GM23248 (cell line): ENCODE data around the gene TFR2. TPM values are rescaled to one million over a fixed set of nuclear protein-coding genes. Genes with fewer than 3 reads are reported as not detected.

ENCODE experiments used
- DNase-seq: peaks from one replicate; pipeline ENCODE4 v3.0.0-alpha.2; 2015
- H2AFZ ChIP-seq: fragments of 200-600 bp; sonication (generic); 2 replicates; pipeline ENCODE4 v1.6.1; 2016; ENCODE audit warnings: antibody characterized with exemption
- H3F3A ChIP-seq: fragments of 200-600 bp; sonication (generic); 2 replicates; pipeline ENCODE4 v1.6.1; 2016; ENCODE audit warnings: mild to moderate bottlenecking, antibody characterized with exemption, mixed run types; ENCODE audit not compliant: insufficient read depth
- H3K27ac ChIP-seq: fragments of 200-600 bp; sonication (generic); 2 replicates; pipeline ENCODE4 v1.5.1; 2016; ENCODE audit warnings: mild to moderate bottlenecking
- H3K27me3 ChIP-seq: fragments of 200-600 bp; sonication (generic); replicated peaks from 2 replicates; pipeline ENCODE4 v1.6.1; 2016; ENCODE audit warnings: mild to moderate bottlenecking; ENCODE audit not compliant: insufficient read depth
- H3K36me3 ChIP-seq: fragments of 200-600 bp; sonication (generic); 2 replicates; pipeline ENCODE4 v1.6.1; 2016; ENCODE audit warnings: low read depth, mild to moderate bottlenecking
- H3K4me1 ChIP-seq: fragments of 200-600 bp; sonication (generic); 2 replicates; pipeline ENCODE4 v1.6.1; 2016; ENCODE audit warnings: mild to moderate bottlenecking; ENCODE audit not compliant: insufficient read depth
- H3K4me2 ChIP-seq: fragments of 200-600 bp; sonication (generic); one replicate; pipeline ENCODE4 v1.6.1; 2016; ENCODE audit warnings: mild to moderate bottlenecking; ENCODE audit not compliant: unreplicated experiment
- H3K4me3 ChIP-seq: fragments of 200-600 bp; sonication (generic); 2 replicates; pipeline ENCODE4 v1.5.1; 2016; ENCODE audit warnings: mild to moderate bottlenecking
- H3K79me2 ChIP-seq: fragments of 200-600 bp; sonication (generic); 2 replicates; pipeline ENCODE4 v1.6.1; 2016; ENCODE audit warnings: mild to moderate bottlenecking; ENCODE audit not compliant: insufficient read depth
- H3K9ac ChIP-seq: fragments of 200-600 bp; sonication (generic); 2 replicates; pipeline ENCODE4 v1.6.1; 2016; ENCODE audit warnings: mild to moderate bottlenecking
- H3K9me2 ChIP-seq: fragments of 200-600 bp; sonication (generic); 2 replicates; pipeline ENCODE4 v1.6.1; 2016; ENCODE audit warnings: mixed run types, mild to moderate bottlenecking, moderate library complexity; ENCODE audit not compliant: insufficient read depth
- H3K9me3 ChIP-seq: fragments of 200-600 bp; sonication (generic); one replicate; pipeline ENCODE4 v1.6.1; 2017; ENCODE audit warnings: low read depth
- H4K20me1 ChIP-seq: fragments of 200-600 bp; sonication (generic); 2 replicates; pipeline ENCODE4 v1.6.0; 2016; ENCODE audit not compliant: insufficient read depth
- EZH2 ChIP-seq: fragments of 200-600 bp; sonication (generic); IDR thresholded peaks from 2 replicates; pipeline ENCODE4 v1.6.1; 2018; ENCODE audit warnings: antibody characterized with exemption, mild to moderate bottlenecking; ENCODE audit not compliant: insufficient read depth, poor library complexity, severe bottlenecking
- EZH2phosphoT487 ChIP-seq: fragments of 200-600 bp; sonication (generic); IDR thresholded peaks from 2 replicates; pipeline ENCODE4 v1.6.1; 2018; ENCODE audit warnings: antibody characterized with exemption, moderate library complexity, mild to moderate bottlenecking, low read depth; ENCODE audit not compliant: insufficient read depth
- WGBS, 2 experiments: methylation state at CpG; one replicate each; pipeline ENCODE4 v1.1.6; 2015 to 2017; ENCODE audit warnings: low lambda C conversion rate in 2 of 2, low coverage in 1 of 2; ENCODE audit errors: missing lambda C conversion rate in 2 of 2; 5-methylcytosine and 5-hydroxymethylcytosine counted together
- in situ Hi-C: fragments of 300-500 bp; cut with MboI; formaldehyde crosslinking; loops from 2 replicates; pipeline ENCODE4 v1.15.0; 2020
- polyA plus RNA-seq: library from polyadenylated mRNA; unstranded; fragments of >200 nt; fragmentation: Nextera tagmentation; extraction: Ambion mirVana; gene quantifications from 2 replicates; pipeline ENCODE4 v1.2.1, GENCODE V29; 2016
- total RNA-seq: library from RNA; depleted of rRNA; stranded (reverse); fragments of >200 nt; shearing (Covaris generic); gene quantifications from 2 replicates; pipeline ENCODE4 v1.2.3, GENCODE V29; 2014

The TFR2 gene
- total and polyA plus RNA-seq, 2 experiments from 2014 or later = 0.11 to 0.79 TPM

DNA sequence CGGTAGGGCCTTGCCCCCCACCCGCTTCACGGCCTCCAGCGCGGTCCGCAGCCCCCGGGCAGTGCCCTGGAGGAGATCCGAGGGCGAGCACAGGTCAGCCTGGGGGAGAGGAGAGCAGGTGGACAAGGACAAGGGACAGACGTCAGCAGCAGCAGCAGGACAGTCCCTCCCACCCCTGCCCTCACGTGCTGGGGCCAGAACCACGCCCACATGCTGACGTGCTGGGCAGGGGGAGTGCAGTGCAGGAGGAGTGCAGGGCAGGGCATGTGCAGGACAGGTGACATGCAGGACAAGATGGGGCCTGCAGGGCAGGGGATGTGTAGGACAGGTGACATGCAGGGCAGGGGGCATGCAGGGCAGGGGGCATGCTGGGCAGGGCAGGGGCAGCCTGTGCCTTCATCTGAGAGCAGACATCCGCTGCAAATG, 66.1 kb downstream of the TFR2 start:
- H3K27ac ChIP-seq = no peak overlapping the region
- H3K27me3 ChIP-seq = no peaks in the 10 kb centered on the region; the same call in 1 of the 2 replicates
- no peaks in the 10 kb centered on the region for H3K79me2 ChIP-seq
- no peaks in the 10 kb centered on the region for H3F3A ChIP-seq
- no peaks in the 10 kb centered on the region for H4K20me1 ChIP-seq
- H2AFZ ChIP-seq = no peak overlapping the region
- H3K9me2 ChIP-seq = no peaks in the 10 kb centered on the region
- no peaks in the 10 kb centered on the region; the same call in 1 of the 2 replicates for H3K36me3 ChIP-seq
- no peaks in the 10 kb centered on the region for H3K4me1 ChIP-seq
- H3K9me3 ChIP-seq = no peaks in the 10 kb centered on the region
- TF ChIP-seq EZH2 (no peak), EZH2phosphoT487 (no peak)
- in situ Hi-C loops = no loop called here
- no peak overlapping the region for H3K4me3 ChIP-seq
- H3K9ac ChIP-seq = no peak overlapping the region
- no peak overlapping the region for H3K4me2 ChIP-seq
- 89 to 94% methylated on average over 12 to 14 of the region's 14 CpGs for WGBS, 2 experiments
- DNase-seq = no peak

DNA sequence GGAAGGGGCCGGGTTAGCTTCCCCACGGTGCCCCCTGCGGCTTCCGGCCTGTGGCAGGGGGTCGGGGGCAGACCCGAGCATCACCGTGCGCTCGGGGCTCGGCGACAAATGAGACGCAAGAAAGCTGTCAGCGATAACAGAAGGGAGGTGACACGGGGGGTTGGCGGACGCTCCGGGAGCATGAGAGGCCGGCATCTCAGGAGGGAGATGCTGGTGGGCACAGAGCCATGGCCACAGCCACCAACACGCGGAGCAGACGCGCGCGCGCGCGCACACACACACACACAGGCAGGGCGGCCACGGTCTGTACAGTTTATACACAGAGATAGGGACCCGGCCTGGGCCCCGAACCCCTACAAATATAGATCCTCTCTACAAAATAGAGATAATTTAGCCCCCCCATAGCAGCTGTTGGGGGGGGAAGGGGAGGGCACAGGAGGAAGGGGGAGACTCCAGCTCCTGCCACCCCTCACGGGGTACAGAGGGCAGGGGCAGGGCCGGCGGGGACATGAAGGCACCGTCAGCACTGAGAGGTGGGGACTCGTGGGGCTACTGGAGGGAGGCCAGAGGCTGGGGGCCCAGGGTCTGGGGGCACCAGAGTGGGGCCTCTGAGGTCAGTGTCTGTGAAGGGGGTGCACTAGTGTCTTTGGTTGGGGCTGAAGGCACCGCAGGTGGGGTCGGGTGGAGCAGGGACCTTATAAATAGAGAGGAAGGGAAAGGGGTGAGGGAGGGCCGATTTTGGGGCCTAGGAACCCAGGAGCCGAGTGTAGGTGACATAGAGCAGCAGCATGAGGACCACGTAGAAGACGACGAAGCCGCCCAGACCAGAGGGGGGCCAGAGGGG, 66.8 kb downstream of the TFR2 start:
- Histone ChIP-seq H3K4me2 (no peak overlapping the region), H3K4me1 (no peaks in the 10 kb centered on the region), H3K9me3 (no peaks in the 10 kb centered on the region), H4K20me1 (no peaks in the 10 kb centered on the region), H3K27me3 (no peaks in the 10 kb centered on the region; the same call in 1 of the 2 replicates), H3K27ac (no peak overlapping the region), H3K4me3 (no peak overlapping the region), H3K9me2 (no peaks in the 10 kb centered on the region), H2AFZ (no peak overlapping the region), H3K9ac (no peak overlapping the region), H3K79me2 (no peaks in the 10 kb centered on the region), H3F3A (no peaks in the 10 kb centered on the region), H3K36me3 (no peaks in the 10 kb centered on the region; the same call in 1 of the 2 replicates)
- WGBS, 2 experiments = 94 to 96% methylated on average over 33 to 44 of the region's 44 CpGs
- in situ Hi-C loops = no loop called here
- no peak for DNase-seq
- TF ChIP-seq EZH2 = no peak
- TF ChIP-seq EZH2phosphoT487 = no peak

DNA sequence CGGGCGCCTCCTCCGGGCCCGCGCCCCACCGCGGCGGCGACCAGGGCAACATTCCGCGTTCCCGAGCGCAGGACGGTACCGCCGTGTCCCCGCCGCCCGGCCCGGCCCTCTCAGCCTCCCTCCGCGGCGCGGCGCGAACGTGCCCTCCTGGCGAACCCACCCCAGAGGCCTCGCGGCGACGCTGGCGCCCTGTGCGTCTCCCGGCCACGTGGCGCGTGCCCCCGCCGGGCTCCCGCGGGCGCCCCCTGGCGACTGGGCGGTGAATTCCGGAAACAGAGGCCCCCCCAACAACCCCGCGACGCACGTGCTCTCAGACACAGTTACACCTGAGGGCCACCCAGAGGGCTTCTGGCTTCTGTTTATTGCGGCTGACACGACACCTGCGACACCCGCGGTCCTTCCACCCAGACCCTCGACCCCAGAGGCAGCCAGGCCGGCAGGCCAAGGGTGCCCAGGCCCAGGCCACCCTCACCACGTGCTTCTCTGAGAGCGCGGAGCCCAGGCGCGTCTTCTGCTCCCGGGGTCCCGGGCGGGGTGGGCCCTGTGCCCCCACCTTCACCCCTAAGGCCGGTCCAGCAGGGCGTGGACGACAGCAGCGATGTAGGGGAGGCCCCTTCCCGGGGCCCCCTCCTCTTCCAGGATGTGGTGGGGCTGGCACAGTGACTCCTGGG, 67.5 kb downstream of the TFR2 start, which contains the start of gene SAP25:
Gene SAP25, minus strand, starts transcription at position 210 of the 671 bp plus-strand sequence. Its CDS starts 158 bp downstream, at position 52.
- Histone ChIP-seq H3K27ac (no peak within 1 kb of the TSS), H3K9me2 (no peaks in the 10 kb centered on the region), H2AFZ (no peak within 1 kb of the TSS), H3F3A (no peaks in the 10 kb centered on the region), H4K20me1 (no peaks in the 10 kb centered on the region), H3K36me3 (no peaks in the 10 kb centered on the region; the same call in 1 of the 2 replicates), H3K4me3 (no peak within 1 kb of the TSS), H3K9ac (no peak within 1 kb of the TSS), H3K4me2 (no peak within 1 kb of the TSS), H3K4me1 (no peaks in the 10 kb centered on the region), H3K79me2 (no peaks in the 10 kb centered on the region), H3K9me3 (no peaks in the 10 kb centered on the region), H3K27me3 (no peaks in the 10 kb centered on the region; the same call in 1 of the 2 replicates)
- in situ Hi-C loops = no loop called here
- WGBS, 2 experiments = 93 to 94% methylated on average over 26 to 70 of the region's 70 CpGs
- TF ChIP-seq EZH2 (no peak), EZH2phosphoT487 (no peak)
- no peak for DNase-seq

DNA sequence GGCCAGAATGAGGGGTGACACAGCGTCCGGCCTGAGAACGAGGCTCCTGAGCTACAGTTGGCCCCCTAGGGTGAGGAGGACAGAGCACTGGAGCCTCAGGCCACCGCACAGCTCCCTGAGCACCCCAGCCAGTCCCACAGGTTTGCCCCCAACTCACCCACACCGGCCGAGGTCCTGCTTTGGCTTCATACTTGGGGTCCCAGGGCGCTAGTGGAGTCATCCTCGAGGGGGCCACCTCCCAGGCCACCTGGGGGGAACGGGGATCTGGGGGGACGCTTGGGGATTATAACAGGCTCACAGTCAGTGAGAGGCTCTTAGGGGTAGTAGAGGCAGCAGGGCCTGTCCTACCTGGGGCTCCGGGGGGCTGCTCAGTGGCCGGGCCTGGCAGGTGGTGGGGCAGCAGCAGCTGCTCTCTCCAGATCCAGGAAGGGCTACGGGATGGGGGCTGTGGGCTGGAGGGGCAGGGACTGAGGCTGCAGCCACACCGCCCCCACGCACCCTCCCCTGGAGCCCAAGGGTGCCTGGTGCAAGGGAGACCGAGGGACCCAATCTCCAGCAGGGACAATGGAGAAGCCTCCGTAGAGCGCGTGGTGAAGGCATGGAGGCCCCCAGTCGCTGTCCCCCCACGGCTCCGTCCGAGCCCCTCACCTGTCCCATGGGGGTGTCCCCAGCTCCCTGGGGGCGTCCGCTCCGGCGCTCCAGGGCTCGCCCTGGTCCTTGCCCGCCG, 68.2 kb downstream of the TFR2 start:
- TF ChIP-seq EZH2 = no peak
- TF ChIP-seq EZH2phosphoT487 = no peak
- in situ Hi-C loops = no loop called here
- no peaks in the 10 kb centered on the region for H3K9me2 ChIP-seq
- no peak overlapping the region for H3K4me2 ChIP-seq
- H3K4me3 ChIP-seq = no peak overlapping the region
- no peaks in the 10 kb centered on the region for H3K79me2 ChIP-seq
- no peaks in the 10 kb centered on the region for H3K9me3 ChIP-seq
- no peaks in the 10 kb centered on the region; the same call in 1 of the 2 replicates for H3K36me3 ChIP-seq
- no peaks in the 10 kb centered on the region for H4K20me1 ChIP-seq
- no peak overlapping the region for H2AFZ ChIP-seq
- no peaks in the 10 kb centered on the region; the same call in 1 of the 2 replicates for H3K27me3 ChIP-seq
- H3F3A ChIP-seq = no peaks in the 10 kb centered on the region
- no peak overlapping the region for H3K9ac ChIP-seq
- H3K27ac ChIP-seq = no peak overlapping the region
- no peak for DNase-seq
- H3K4me1 ChIP-seq = no peaks in the 10 kb centered on the region
- WGBS, 2 experiments = 94 to 97% methylated on average over 23 to 30 of the region's 30 CpGs
